ENCODE results near the gene GPR63. TPM values are rescaled to one million over a fixed set of nuclear protein-coding genes. Genes with fewer than 3 reads are reported as not detected.
A peak's percentile ranks its signal among the peaks of the same experiment; 100 is the strongest.
"Not testable (repeated sequence)": the region's sequence is repeated elsewhere in the genome, so short reads cannot be mapped to it uniquely, and the experiment has no call there.

The GPR63 gene
- 1 to 10 TPM; 1.7 to 3.0 TPM for total RNA-seq

DNA sequence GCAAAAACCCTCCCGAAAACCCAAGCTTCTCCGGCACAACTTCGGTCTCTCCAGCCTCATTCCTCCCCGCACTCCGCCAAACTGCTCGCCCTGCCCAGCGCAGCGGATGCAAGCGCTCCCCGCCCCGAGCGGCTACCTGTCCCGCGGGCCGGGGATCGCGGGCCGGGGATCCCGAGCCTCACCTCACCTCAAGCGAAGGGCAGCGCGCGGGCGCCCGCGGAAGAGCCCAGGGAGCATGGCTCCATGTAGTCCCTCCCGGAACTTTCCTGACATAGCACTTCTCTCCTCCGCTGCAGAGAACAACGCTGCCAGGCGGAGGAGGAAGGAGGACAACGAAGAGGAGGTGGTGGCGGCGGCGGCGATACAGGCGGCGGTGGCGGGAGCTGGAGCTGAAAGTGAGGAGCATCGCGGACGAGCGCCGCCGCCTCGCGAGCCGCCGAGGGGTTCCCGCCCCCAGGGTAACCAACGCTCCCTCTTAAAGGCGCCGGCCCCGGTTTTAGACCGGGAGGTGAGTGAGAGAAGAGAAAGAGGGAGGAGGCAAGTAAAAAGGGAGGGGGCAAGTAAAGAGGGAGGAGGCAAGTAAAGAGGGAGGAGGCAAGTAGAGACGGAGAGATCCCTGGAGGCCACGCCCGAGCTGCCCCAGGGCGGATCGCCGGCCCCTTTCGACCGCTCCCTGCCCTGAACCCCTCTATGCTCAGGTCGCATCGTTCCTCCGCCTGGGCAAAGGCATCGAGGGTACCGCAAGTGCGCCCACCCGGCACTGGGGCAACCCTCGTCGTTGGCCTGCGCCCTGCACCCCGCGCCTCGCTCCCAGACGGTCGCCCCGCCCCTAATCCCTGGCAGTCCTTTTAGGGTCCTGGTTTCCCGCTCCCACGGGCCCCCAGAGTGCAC lies at the start of gene GPR63:
Gene GPR63, minus strand, starts transcription at position 397 of the 891 bp plus-strand sequence. CDS start 37,746 bp downstream, outside the sequence.
- H3K27me3 Mint-ChIP-seq: peaks cover 3% of the 10 kb centered on the region
- H3K9me3 Mint-ChIP-seq: no peaks in the 10 kb centered on the region
- peaks cover 5% of the 10 kb centered on the region for H3K4me1 Mint-ChIP-seq
- ATAC-seq (replicated peaks): peak; percentile 92
- peak within 1 kb of the TSS; percentile 54 for H3K27ac Mint-ChIP-seq
- no peaks in the 10 kb centered on the region for H3K36me3 Mint-ChIP-seq (ENCODE audit: low read depth)
- H3K4me3 Mint-ChIP-seq: peak within 1 kb of the TSS; percentile 85

- H3K27me3 Mint-ChIP-seq: no peaks in the 10 kb centered on the region
- H3K4me1 Mint-ChIP-seq: peaks cover 5% of the 10 kb centered on the region
- no peaks in the 10 kb centered on the region for H3K36me3 Mint-ChIP-seq (ENCODE audit: low read depth)
- ATAC-seq (replicated peaks): no peak
- H3K27ac Mint-ChIP-seq: no peak overlapping the region
- no peaks in the 10 kb centered on the region for H3K9me3 Mint-ChIP-seq
- H3K4me3 Mint-ChIP-seq: no peak overlapping the region
Measured at GRCh38 chr6:96886519-96886918, 49.2 kb upstream of the GPR63 start.

DNA sequence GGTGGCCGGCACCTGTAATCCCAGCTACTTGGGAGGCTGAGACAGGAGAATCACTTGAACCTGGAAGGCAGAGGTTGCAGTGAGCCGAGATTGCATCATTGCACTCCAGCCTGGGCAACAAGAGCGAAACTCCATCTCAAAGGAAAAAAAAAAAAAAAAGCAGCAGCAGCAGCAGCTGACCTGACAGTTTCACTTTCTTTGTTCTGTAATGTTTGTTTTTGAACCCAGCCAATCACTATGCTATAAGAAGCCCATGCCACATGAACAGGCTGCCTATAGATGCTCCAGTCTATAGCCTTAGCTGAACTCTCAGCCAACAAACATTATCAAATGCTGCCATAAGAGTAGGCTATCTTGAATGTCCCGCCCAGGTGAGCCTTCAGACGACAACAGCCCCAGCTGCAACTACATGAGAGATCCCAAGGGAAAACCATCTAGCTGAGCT lies 47.9 kb upstream of the GPR63 start:
- H3K27ac Mint-ChIP-seq: peak overlapping the region; percentile 71
- H3K4me1 Mint-ChIP-seq; H3K27me3 Mint-ChIP-seq; H3K36me3 Mint-ChIP-seq (ENCODE audit: low read depth); H3K9me3 Mint-ChIP-seq: not testable (repeated sequence)
- peak overlapping the region; percentile 74 for H3K4me3 Mint-ChIP-seq
- peak; percentile 70 for ATAC-seq (replicated peaks)

- H3K27me3 Mint-ChIP-seq: no peaks in the 10 kb centered on the region
- no peak overlapping the region for H3K4me3 Mint-ChIP-seq
- no peaks in the 10 kb centered on the region for H3K36me3 Mint-ChIP-seq (ENCODE audit: low read depth)
- H3K9me3 Mint-ChIP-seq: no peaks in the 10 kb centered on the region
- no peak overlapping the region for H3K27ac Mint-ChIP-seq
- H3K4me1 Mint-ChIP-seq: no peaks in the 10 kb centered on the region
- ATAC-seq (replicated peaks): no peak
Measured at GRCh38 chr6:96878143-96878542, 40.9 kb upstream of the GPR63 start.

DNA sequence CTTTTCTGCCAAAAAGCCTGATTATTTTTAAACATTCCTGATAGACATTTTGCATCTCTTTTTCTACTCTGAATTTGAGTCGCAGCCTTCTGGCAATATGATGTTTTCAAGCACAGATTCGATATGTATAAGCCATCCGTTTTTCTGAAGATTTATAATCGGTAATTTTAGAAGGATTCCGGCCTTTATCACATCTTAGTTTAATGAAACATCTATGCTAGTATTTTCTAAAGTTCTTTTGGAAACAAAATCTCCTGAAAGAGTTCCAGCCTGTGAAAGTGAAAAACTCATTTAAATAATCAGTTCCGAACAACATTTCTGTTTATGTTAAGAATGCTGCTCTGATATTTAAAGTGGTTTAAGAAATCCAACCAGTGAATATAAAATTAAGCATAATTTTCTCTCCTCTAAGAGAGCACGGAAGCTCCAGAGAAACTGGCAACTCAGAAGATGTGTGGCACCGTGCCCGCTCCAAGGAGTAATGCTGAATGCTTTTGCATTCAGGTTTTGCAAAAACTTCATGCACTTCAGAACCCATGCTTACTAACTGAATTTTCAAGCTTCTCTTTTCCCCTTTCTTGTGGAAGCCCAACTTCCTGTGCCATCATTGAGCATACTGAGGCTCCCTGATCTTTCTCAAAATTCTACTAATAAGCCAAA lies 39.7 kb upstream of the GPR63 start:
- H3K36me3 Mint-ChIP-seq (ENCODE audit: low read depth): no peaks in the 10 kb centered on the region
- ATAC-seq (replicated peaks): no peak
- no peaks in the 10 kb centered on the region for H3K27me3 Mint-ChIP-seq
- H3K9me3 Mint-ChIP-seq: no peaks in the 10 kb centered on the region
- H3K4me1 Mint-ChIP-seq: no peaks in the 10 kb centered on the region
- no peak overlapping the region for H3K27ac Mint-ChIP-seq
- no peak overlapping the region for H3K4me3 Mint-ChIP-seq

- Mint-ChIP-seq H3K4me3 (no peak overlapping the region), H3K27me3 (peaks cover 3% of the 10 kb centered on the region), H3K4me1 (no peaks in the 10 kb centered on the region), H3K36me3 (ENCODE audit: low read depth) (no peaks in the 10 kb centered on the region), H3K9me3 (no peaks in the 10 kb centered on the region), H3K27ac (no peak overlapping the region)
- ATAC-seq (replicated peaks): no peak
Measured at GRCh38 chr6:96872976-96873375, 35.7 kb upstream of the GPR63 start.

GRCh38 chr6:96865055-96865405 lies 27.8 kb upstream of the GPR63 start:
- Mint-ChIP-seq H3K4me3 (no peak overlapping the region), H3K4me1 (no peaks in the 10 kb centered on the region), H3K9me3 (peaks cover 4% of the 10 kb centered on the region), H3K36me3 (ENCODE audit: low read depth) (no peaks in the 10 kb centered on the region), H3K27ac (no peak overlapping the region), H3K27me3 (peaks cover 34% of the 10 kb centered on the region)
- ATAC-seq (replicated peaks): no peak

DNA sequence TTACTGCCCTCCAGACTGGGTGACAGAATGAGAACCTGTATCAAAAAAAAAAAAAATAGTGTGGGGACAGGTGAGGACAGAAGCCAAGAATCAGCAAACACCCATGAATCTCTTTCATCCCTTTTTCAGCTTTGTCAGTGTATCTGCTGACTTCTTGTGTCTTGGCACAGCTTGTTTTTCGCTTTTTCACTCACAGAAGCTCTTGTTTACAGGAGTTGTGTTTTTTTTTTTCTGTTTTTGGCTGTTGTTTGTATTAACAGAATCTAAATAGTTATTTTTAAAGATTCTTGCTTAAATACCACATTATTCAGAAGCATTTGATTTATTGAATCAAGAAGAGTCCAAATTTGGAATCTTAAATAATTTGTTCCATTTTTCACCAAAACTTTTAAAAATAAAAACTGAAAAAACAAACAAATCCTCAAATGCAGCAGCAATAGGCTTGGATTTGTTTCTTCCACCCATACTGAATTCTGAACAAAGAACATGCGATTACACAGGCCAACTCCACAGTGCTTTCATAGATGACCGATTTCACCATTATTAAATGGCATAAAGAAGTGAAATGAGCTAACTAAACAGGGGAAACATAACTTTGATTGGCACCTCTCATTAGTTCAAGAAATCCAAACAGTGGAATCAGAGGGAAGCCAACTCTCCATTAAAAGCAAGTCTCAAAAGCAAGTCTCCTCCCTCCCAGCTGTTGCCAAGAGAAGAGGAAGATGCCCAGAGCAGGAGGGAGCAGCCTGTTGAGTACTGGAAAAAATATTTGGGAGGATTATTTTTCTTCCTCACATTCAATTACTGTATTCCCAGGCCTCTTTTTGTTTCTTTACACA lies 27.2 kb upstream of the GPR63 start:
- H3K4me3 Mint-ChIP-seq: no peak overlapping the region
- peaks cover 35% of the 10 kb centered on the region for H3K27me3 Mint-ChIP-seq
- H3K4me1 Mint-ChIP-seq: no peaks in the 10 kb centered on the region
- no peak overlapping the region for H3K27ac Mint-ChIP-seq
- no peaks in the 10 kb centered on the region for H3K36me3 Mint-ChIP-seq (ENCODE audit: low read depth)
- ATAC-seq (replicated peaks): no peak
- H3K9me3 Mint-ChIP-seq: peaks cover 4% of the 10 kb centered on the region

DNA sequence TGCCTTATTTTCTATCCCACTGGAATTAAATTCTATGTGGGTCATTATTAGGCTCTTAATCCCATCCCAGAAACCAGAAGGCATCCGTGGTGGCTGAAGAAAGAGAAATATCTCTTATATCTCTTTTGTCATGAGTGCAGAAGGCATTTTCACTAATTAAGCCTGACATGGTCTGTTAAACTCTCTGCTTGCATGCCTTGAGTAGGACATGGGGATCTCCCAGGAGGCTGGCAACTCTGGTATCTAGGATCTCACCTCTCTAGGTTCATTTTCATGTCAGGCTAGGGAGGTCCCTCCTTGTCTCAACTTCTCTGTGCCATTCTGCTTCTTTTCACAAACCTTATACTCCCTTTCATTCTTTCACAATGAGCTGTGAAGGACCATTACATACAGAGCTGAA lies 25.3 kb upstream of the GPR63 start:
- peaks cover 4% of the 10 kb centered on the region for H3K9me3 Mint-ChIP-seq
- H3K36me3 Mint-ChIP-seq (ENCODE audit: low read depth): no peaks in the 10 kb centered on the region
- peaks cover 37% of the 10 kb centered on the region for H3K27me3 Mint-ChIP-seq
- H3K4me3 Mint-ChIP-seq: no peak overlapping the region
- ATAC-seq (replicated peaks): no peak
- no peak overlapping the region for H3K27ac Mint-ChIP-seq
- no peaks in the 10 kb centered on the region for H3K4me1 Mint-ChIP-seq

- no peak overlapping the region for H3K27ac Mint-ChIP-seq
- H3K4me3 Mint-ChIP-seq: no peak overlapping the region
- H3K27me3 Mint-ChIP-seq: peaks cover 37% of the 10 kb centered on the region
- H3K36me3 Mint-ChIP-seq (ENCODE audit: low read depth): no peaks in the 10 kb centered on the region
- ATAC-seq (replicated peaks): no peak
- no peaks in the 10 kb centered on the region for H3K4me1 Mint-ChIP-seq
- H3K9me3 Mint-ChIP-seq: peaks cover 4% of the 10 kb centered on the region
Measured at GRCh38 chr6:96861588-96861987, 24.3 kb upstream of the GPR63 start.

DNA sequence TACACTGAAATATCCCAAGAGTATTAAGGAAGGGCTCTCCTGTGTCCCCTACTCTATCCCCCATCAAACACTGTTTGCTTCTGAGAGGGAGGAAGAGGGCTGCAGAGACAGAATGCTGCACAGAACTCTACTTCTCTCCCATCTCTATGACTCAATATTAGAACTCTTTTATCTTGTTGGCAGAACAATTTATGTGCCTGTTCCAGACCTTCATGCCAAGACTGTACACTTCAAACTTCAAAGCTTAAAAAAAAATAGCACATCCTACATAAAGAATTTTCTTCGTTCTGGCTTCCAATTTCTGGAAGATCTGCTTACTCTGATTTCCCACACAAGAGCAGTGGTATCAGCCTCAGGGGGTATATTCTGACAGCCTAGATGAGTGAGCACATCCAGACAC lies 19.6 kb upstream of the GPR63 start:
- no peaks in the 10 kb centered on the region for H3K36me3 Mint-ChIP-seq (ENCODE audit: low read depth)
- peaks cover 21% of the 10 kb centered on the region for H3K27me3 Mint-ChIP-seq
- H3K4me3 Mint-ChIP-seq: no peak overlapping the region
- H3K9me3 Mint-ChIP-seq: peaks cover 4% of the 10 kb centered on the region
- no peak for ATAC-seq (replicated peaks)
- no peak overlapping the region for H3K27ac Mint-ChIP-seq
- no peaks in the 10 kb centered on the region for H3K4me1 Mint-ChIP-seq

GRCh38 chr6:96853083-96853482 lies 15.8 kb upstream of the GPR63 start:
- H3K4me3 Mint-ChIP-seq: no peak overlapping the region

GRCh38 chr6:96852605-96853004 lies 15.3 kb upstream of the GPR63 start:
- no peak for ATAC-seq (replicated peaks)
- no peak overlapping the region for H3K27ac Mint-ChIP-seq
- peaks cover 3% of the 10 kb centered on the region for H3K27me3 Mint-ChIP-seq
- no peak overlapping the region for H3K4me3 Mint-ChIP-seq
- H3K9me3 Mint-ChIP-seq: no peaks in the 10 kb centered on the region
- no peaks in the 10 kb centered on the region for H3K4me1 Mint-ChIP-seq
- no peaks in the 10 kb centered on the region for H3K36me3 Mint-ChIP-seq (ENCODE audit: low read depth)

More at GRCh38 chr6:96853083-96853482, 15.8 kb upstream of the GPR63 start:
- no peaks in the 10 kb centered on the region for H3K9me3 Mint-ChIP-seq
- no peaks in the 10 kb centered on the region for H3K36me3 Mint-ChIP-seq (ENCODE audit: low read depth)
- H3K27me3 Mint-ChIP-seq: peaks cover 8% of the 10 kb centered on the region
- no peaks in the 10 kb centered on the region for H3K4me1 Mint-ChIP-seq
- ATAC-seq (replicated peaks): no peak
- no peak overlapping the region for H3K27ac Mint-ChIP-seq

- Mint-ChIP-seq H3K36me3 (ENCODE audit: low read depth) (no peaks in the 10 kb centered on the region), H3K4me3 (no peak overlapping the region), H3K4me1 (no peaks in the 10 kb centered on the region), H3K9me3 (no peaks in the 10 kb centered on the region), H3K27ac (no peak overlapping the region), H3K27me3 (peaks cover 4% of the 10 kb centered on the region)
- ATAC-seq (replicated peaks): no peak
Measured at GRCh38 chr6:96851858-96852257, 14.6 kb upstream of the GPR63 start.
